Stimulated activated naive CD4-positive, alpha-beta T cell (primary cell): ENCODE data around the gene KRTAP19-1.
"Not testable (repeated sequence)": the region's sequence is repeated elsewhere in the genome, so short reads cannot be mapped to it uniquely, and the experiment has no call there.

ENCODE experiments used
- DNase-seq, 6 experiments: peaks; one replicate each; lab custom pipeline; 2025; lab: John Stamatoyannopoulos, UW

KRTAP19-1 gene

DNA sequence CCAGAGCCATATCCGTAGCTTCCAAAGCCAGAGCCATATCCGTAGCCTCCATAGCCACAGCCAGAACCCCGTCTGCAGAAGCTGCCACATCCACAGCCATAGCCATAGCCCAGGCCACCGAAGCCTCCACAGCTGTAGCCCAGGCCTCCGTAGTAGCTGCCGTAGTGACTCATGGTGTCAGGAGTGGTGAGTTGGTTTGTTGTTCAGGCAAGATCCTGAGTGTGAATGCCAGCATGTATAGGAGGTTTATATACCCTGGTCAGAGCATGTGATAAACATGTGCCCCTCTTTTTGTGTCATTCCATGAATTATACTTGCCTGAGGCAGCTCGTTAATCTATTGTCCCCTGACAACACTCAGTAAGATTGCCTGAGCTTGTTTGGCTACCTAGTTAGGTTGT, at the start of gene KRTAP19-1:
Gene KRTAP19-1, minus strand, starts transcription at position 223 of the 400 bp plus-strand sequence. Its CDS starts 50 bp downstream, at position 173.
- no peak for DNase-seq

GRCh38 chr21:30518876-30519275, 38.7 kb upstream of the KRTAP19-1 start:
- no peak for DNase-seq

GRCh38 chr21:30515681-30516080, 35.5 kb upstream of the KRTAP19-1 start:
- no peak for DNase-seq

- not testable (repeated sequence) for DNase-seq
Observed at GRCh38 chr21:30505621-30506205, 25.5 kb upstream of the KRTAP19-1 start.

DNA sequence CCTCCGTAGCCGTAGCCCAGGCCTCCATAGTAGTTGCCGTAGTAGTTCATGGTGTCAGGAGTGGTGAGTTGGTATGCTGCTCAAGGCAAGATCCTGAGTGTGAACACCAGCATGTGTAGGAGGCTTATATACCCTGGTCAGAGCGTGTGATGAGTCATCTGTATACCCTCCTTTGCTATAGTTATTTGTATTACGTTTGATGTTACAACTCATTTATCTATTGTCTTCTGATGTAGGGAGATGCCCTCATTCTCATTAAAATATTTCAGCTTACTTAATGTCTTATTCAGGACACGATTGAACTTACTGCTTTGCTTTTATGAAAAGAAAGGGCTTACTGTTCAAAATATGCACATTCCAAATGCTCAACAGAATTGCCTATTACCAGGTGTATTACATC, 21.9 kb upstream of the KRTAP19-1 start, which contains the start of gene KRTAP19-5:
Gene KRTAP19-5, minus strand, starts transcription at position 101 of the 400 bp plus-strand sequence. Its CDS starts 51 bp downstream, at position 50.
- no peak for DNase-seq

GRCh38 chr21:30497065-30497464, 16.9 kb upstream of the KRTAP19-1 start, which contains the start of gene KRTAP19-4:
KRTAP19-4 (minus strand) TSS chr21:30497165; CDS start chr21:30497110, 55 bp downstream.
- no peak for DNase-seq

GRCh38 chr21:30491963-30492428, 11.8 kb upstream of the KRTAP19-1 start, which contains the start of gene KRTAP19-3:
KRTAP19-3 (minus strand) TSS chr21:30492013; CDS start chr21:30491957, 56 bp downstream.
- no peak for DNase-seq

DNA sequence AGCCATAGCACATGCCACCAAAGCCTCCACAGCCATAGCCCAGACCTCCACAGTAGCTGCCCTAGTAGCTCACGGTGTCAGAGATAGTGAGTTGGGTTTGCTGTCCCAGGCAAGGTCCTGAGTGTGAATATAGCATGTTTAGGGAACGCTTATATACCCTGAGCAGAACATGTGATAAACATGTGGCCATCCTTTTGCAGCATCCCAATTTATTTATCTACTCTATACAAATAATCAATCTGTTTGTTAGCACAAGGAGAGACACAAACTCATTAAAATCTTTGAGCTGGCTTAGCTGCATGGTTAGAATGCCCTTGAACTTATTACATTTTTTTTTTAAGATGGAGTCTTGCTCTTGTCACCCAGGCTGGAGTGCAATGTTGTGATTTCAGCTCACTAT, 7.2 kb upstream of the KRTAP19-1 start, which contains the start of gene KRTAP19-2:
Gene KRTAP19-2, minus strand, starts transcription at position 101 of the 400 bp plus-strand sequence. Its CDS starts 88 bp downstream, at position 13.
- no peak for DNase-seq

DNA sequence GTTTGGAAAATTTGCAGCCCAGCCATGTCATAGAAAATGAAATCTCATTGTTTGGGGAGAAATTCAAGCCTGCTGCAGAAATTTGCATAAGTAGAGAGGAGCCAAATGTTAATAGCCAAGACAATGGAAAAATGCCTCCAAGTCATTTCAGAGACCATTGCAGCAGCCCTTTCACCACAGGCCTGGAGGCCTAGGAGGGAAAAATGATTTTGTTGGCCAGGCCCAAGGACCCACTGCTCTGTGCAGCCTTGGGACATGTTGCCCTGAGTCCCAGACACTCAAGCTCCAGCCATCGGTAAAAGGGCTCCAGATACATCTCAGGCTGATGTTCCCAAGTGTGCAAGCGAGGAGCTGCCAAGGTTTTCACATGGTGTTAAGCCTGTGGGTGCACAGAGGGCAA, 6.0 kb upstream of the KRTAP19-1 start:
- no peak for DNase-seq

GRCh38 chr21:30482130-30482529, 2.0 kb upstream of the KRTAP19-1 start:
- no peak for DNase-seq

DNA sequence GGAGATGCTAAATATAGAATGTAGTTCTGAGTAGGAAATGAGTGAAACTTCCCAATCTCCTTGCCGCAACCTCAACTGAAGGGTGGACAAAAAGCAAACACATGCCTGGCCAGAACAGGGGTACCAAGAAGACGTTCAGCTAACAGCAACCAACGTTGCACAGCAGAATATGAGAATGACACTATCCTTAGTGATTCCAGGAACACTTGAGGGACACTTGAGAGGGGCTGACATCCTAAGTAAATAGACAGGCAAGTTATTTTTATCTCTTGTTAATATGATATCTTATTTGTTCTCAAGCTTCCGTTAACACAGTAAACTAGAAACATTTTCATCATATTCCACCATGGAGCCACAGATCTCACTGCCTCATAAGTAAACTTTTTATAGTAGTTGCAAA, 908 bp downstream of the KRTAP19-1 start:
- no peak for DNase-seq

DNA sequence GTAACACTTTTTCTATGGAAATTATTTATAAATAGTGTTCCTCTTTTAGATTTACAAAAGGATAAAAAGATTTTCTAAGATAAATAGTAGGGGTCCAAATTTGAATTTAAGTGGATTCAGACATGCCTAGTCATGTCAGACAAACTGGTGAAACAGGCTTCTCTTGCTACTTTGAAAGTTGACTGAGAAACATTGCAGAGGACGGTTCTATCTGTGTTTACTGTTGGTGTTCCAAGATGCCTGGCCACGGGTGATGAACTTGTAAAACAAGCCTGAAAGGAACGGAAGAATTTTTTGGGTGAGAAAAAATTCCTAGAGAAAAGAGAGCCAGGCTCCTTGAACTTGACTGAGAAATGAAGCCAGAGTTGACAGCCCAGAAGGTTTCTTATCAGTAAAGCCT, 2.2 kb downstream of the KRTAP19-1 start:
- DNase-seq: no peak

GRCh38 chr21:30468900-30469714, 11.1 kb downstream of the KRTAP19-1 start:
- no peak for DNase-seq

DNA sequence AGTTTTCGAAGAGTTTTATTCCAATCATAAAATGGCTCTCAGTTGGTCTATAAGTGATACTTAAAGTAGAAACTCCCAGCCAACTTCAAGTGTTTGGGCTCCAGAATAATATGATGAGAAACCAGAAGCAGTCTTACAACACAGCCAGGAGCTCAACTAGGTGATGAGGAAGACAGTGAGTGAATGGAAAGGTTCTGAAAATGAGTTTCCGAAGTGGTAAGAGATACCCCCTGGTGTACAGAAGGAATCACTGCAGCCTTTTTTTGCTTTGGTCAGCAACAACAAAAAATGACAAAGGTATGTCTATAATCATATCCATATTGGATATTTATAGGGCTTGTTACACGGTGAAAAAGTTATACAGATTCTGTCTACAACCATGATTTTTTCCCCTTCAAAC, 16.5 kb downstream of the KRTAP19-1 start:
- no peak for DNase-seq

GRCh38 chr21:30448514-30448913, 31.7 kb downstream of the KRTAP19-1 start:
- DNase-seq: no peak

DNA sequence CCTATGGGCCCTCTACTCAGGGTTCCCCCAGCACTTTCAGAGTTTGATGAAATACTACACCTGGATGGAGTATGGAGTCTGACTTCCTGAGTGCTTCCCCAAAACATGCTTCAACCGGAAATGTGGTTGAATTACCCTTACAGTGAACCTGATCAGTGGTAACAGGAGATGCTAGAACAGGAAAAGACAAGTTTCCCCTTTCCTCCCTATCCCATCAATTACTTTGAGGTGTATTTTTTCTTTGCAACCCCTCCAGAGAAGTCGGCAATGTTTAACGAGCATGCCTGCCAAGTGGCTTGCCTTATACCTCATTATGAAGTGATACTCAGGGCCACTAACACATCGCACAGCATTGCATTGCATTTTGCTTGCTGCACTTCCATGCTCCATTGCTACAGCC, 33.1 kb downstream of the KRTAP19-1 start:
- no peak for DNase-seq

- no peak for DNase-seq
Observed at GRCh38 chr21:30444204-30444603, 36.0 kb downstream of the KRTAP19-1 start.

GRCh38 chr21:30443226-30443625, 36.9 kb downstream of the KRTAP19-1 start:
- no peak for DNase-seq

DNA sequence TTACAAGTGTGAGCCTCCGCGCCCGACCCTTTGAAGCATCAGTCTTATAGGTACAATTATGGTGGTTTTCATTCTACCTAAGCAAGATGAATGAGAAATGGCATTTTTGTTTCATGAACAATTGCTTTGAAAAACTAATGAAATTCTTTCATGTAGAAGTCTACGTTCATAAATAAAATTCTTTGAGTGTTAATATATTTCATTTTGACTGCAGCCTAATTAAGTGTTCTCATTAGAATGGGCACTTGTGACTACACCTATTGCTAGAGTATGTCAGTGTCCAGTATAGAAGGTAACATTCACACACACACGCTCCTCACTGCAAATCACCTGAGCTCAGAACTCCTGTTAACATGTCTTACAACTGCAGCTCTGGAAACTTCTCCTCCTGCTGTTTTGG, 40.2 kb downstream of the KRTAP19-1 start, which contains the start of gene KRTAP15-1:
Gene KRTAP15-1, plus strand, starts transcription at position 301 of the 400 bp plus-strand sequence. Its CDS starts 53 bp downstream, at position 354.
- DNase-seq: no peak

GRCh38 chr21:30437010-30437565, 43.1 kb downstream of the KRTAP19-1 start:
- no peak for DNase-seq

DNA sequence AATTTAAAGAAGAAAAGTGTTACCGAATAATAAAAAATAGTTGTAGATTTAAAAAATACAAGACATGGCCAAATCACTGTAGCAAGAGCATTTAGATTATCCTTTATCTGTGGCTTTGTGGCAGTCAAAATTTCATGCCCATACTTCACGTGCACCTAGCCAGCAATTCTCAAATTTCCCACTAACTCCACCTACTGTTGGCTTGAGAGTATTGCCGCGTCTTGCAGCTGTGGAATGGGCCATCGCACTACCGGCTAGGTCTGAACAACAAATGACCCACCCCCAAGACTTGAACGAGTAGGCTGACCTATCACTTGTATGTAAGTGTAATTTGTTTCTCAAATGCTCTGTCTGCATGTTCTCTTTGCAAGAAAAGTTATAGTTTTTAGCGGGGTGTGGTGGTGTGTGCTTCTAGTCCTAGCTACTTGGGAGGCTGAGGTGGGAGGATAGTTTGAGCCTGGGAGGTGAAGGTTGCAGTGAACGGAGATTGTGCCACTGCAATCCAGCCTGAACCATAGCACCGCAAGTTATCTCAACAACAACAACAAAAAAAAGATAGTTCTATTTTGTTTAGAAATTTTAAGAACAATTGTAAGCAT, 46.0 kb downstream of the KRTAP19-1 start:
- DNase-seq: no peak

DNA sequence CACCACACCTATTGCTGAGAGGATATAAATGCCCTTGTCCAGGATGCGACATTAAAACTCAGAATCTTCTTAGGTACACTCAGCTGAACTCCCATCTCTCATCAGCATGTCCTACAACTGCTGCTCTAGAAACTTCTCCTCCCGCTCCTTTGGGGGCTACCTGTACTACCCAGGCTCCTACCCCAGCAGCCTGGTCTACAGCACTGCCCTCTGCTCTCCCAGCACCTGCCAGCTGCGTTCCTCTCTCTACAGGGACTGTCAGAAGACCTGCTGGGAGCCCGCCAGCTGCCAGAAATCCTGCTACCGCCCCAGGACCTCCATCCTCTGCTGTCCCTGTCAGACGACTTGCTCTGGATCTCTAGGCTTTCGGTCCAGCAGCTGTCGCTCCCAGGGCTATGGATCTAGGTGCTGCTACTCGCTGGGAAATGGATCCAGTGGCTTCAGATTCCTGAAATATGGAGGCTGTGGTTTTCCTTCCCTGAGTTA, 50.0 kb downstream of the KRTAP19-1 start, which contains the start of gene KRTAP13-4:
Gene KRTAP13-4, plus strand, starts transcription at position 51 of the 486 bp plus-strand sequence. Its CDS starts 56 bp downstream, at position 107.
- DNase-seq: no peak
